SH-SY5Y (cell line): ENCODE data around the gene TSPAN15.

Experiments
- GATA2 ChIP-seq: IDR thresholded peaks from 2 replicates; pipeline ENCODE4 v1.6.1; 2011; ENCODE audit warnings: mild to moderate bottlenecking, low read depth, low read length
- GATA3 ChIP-seq: IDR thresholded peaks from 2 replicates; pipeline ENCODE4 v1.6.1; 2011; ENCODE audit warnings: low read depth, mild to moderate bottlenecking, low read length, moderate library complexity

TSPAN15 gene

GRCh38 chr10:69464401-69464800 is 13.1 kb downstream of the TSPAN15 start:
- TF ChIP-seq GATA2 = no peak
- no peak for TF ChIP-seq GATA3

DNA sequence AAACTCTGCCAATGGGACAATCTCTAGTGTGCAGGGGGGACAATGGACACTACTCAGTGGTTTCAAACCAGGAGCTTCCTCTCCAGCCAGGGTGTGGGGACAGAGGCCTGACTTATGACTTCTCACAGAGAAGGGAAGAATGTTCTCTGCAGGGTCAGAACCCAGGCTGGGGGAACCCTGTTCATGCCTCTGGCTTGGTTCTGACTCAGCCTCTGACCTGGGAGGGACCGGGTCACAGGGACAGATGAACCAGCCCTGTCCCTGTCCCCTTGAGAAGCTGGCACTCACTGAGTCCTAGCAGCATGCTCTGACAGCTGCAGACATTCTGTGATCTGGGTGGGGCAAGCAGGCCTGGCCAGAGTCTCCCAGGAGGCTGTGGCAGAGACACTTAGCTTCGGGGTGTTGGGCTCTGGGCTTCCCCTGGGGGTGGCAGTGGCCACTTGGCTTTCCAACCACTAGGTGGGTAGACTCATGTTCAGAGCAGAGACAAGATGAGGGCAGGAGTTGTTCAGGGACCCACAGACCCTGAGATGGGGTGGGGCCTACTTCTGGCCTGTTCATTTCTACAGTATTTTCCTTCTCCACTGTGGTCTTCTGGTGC is 13.6 kb downstream of the TSPAN15 start:
- TF ChIP-seq GATA3 = no peak
- TF ChIP-seq GATA2 = no peak

DNA sequence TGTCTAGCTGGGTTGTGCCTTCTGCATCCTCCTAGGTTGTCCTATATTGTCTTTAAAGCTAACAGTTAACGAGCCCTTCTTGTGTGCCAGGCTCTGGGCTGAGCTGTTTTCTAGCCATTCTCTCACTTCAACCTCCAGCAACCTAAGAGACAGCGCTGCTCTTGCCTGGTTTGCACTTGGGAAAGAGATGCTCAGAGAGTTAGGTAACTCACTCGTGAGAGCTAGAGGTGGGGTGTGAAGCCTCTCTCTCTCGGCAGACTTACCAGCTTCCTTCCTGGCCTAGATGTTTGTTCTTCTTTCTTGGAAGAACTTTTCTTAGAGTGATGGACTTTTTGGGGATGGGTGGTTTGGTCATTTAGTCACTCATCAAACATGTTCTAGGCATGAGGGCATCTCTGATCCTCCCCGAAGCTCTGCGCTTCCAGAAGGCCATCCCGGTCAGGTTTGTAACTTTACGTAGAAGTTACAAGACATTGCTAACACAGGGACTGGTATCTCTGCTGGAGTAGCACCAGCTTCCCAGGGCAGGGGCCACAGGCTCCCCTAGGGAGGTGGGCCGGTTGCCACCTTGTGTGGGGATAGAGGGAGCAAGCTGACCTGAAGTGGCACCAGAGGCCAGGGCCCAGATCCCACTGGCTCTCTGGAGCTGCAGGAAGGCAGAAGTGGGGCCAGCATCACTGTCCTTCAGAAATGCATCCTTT is 14.3 kb downstream of the TSPAN15 start:
- TF ChIP-seq GATA2 (no peak), GATA3 (no peak)

DNA sequence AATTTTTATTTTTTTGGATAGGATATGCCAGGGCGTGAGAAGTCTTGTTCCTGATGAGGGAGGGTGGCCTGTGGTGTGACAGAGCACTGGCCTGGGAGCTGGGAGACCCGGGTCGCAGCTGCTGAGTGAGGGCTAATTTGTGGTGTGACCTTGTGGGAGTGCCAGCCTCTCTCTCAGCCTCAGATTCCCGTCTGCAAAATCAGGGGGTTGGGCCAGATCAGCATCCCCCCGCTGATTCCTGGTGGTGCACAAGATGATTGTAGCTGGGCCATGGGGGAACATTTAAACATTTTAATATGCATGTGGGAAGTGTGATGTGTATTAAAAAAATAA is 14.9 kb downstream of the TSPAN15 start:
- TF ChIP-seq GATA2 (no peak), GATA3 (no peak)

DNA sequence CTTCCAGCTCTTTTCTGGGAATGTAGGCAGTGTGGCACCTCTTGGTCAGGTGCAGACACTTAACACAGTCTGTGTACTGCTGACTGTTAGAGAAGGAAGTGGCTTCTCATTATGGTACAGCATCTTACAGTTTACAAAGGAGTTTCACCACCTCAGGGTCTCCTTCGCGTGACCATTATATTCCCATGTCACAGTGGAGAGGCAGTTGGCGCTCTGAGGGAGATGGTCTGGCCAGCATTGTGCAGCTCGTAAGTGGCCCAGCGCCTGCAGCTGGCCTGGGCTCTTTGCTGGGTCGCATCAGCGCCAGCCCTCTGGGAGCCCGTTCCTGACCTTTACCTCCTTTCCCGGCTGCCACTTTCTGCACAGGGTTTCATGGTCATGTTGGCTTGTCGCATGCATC is 15.4 kb downstream of the TSPAN15 start:
- no peak for TF ChIP-seq GATA3
- TF ChIP-seq GATA2 = no peak

DNA sequence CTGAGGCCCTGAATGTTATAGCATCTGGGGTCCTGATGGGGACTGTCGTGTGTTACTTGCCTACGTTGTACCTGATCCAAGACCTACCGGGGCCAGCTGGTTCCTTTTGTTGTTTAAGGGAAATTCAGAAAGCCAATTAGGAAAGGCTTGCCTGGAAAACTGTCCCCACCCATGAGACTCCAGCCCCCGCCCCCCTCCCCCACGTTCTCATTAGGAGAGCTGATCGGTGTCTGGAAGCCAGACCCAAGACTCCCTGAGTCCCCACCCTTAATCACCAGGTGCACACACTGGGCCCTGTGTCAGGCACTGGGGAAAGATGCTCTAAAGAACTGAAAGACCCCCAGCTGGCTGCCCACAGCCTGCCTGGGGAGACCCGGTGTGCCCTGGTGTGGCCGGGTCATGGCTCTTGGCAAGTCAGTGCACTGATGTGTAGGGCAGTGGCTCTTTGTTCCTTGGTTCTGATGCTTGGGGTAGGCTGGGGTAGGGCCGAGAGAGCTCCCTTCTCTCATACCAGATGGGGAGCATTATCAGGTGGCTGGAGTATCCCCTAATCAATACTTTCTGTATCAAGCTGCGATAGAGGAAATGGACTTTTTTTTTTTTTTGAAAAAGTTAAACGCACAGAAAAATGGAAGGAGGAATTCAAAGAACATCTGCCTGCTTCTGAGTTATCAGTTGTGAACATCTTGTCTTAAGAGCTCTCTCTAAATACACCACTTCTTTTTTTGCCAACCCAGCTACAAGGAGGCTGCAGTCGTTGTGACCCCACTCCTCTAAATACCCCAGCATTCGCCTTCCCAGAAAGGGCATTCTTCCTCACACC is 16.9 kb downstream of the TSPAN15 start:
- TF ChIP-seq GATA2 (no peak), GATA3 (no peak)

- TF ChIP-seq GATA2 (no peak), GATA3 (no peak)
Measured at GRCh38 chr10:69468751-69469089, 17.5 kb downstream of the TSPAN15 start.

DNA sequence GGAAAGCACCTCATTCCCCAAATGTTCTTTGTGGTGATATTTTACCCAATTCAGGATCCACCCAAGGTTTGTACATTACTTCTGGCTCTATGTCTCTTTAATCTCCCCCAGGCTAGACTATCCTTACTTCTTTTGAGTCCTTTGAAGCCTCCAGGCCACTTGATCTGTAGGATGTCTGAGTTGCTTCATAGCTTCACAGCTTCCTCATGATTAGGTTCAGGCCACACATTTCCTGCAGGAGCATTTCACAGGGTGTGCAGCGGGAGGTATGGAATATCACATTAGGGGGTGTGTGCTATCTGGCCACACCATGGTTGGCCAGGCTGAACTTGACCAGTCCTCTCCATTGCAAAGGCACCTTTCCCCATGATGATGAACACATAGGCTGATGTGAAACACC is 18.7 kb downstream of the TSPAN15 start:
- TF ChIP-seq GATA3 = no peak
- no peak for TF ChIP-seq GATA2

DNA sequence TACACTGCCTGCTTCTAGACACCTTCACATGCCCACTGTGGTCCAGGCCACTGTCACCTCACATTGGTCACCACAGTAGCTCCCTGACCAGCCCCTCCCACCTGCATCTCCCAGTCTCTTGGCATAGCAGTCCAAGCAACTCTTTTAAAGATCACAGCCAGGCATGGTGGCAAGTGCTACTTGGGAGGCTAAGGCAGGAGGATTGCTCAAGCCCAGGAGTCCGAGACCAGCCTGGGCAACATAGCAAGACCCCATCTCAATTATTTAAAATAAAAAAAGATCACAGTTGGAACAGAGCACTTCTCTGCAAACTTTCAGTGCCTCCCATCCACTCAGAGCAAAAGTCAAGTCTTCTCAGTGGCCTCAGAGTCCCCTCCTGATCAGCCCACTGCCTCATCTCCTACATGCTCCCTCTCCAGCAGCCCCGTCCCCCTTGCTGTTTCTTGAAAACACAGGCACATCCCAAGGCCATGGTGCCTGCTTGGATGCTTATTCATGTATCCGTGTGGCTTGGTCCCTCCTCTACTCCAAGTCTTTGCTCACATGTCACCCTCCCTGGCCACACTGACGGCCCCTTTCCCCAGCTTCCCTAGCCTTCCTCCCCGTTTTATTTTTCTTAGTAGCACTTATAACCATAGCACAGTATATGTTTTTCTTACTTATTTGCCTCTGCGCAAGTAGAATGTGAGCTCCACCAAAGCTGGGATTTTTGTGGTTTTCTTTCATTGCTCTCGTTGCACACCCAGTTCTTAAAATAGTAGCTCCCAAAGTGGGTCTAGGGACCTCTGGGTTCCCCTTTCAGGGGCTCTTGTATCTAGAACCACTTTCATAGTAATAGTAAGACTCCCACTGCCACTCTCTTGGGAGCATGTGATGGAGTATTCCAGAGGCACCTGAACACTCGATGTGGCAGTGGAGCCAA is 19.5 kb downstream of the TSPAN15 start:
- no peak for TF ChIP-seq GATA2
- no peak for TF ChIP-seq GATA3

DNA sequence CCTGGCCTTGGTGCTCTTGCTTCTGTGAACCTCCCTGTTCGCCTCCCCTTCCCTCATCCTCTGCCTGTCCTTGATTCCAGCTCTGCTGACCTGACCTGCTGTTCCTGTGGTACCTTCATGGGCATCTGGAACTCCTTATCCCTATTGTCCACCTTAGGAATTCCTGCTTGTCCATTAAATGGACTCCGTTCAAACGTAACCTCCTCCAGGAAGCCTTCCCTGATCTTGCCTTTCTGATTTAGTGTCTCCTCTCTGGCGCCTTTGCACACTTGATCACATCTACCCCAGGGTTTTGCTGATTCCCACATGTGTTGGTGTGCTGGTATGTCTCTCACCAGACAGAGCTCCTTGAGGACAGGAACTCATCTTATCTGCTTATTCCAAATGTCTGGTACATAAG is 20.9 kb downstream of the TSPAN15 start:
- TF ChIP-seq GATA2 = no peak
- TF ChIP-seq GATA3 = no peak

DNA sequence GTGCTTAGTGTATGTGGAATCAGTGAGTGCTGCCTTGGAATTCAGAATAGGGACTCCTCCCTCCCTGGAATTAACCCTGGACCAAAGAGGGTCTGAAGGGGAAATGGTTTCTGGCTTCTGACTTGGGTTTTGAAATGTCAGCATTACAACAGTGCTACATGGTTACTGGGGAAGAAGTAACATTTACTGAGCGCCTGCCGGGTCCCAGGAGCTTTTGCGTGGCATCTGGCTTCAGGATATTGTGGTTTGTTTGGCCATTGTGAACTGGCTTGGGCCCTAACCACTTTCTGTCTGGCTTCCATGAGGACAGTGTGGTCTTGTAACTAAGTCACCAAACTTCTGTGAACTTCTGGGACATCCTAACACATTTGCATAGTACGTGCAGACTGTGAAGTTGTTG is 21.3 kb downstream of the TSPAN15 start:
- TF ChIP-seq GATA2 = no peak
- no peak for TF ChIP-seq GATA3

GRCh38 chr10:69473304-69473990 is 22.2 kb downstream of the TSPAN15 start:
- TF ChIP-seq GATA3 (no peak), GATA2 (no peak)

DNA sequence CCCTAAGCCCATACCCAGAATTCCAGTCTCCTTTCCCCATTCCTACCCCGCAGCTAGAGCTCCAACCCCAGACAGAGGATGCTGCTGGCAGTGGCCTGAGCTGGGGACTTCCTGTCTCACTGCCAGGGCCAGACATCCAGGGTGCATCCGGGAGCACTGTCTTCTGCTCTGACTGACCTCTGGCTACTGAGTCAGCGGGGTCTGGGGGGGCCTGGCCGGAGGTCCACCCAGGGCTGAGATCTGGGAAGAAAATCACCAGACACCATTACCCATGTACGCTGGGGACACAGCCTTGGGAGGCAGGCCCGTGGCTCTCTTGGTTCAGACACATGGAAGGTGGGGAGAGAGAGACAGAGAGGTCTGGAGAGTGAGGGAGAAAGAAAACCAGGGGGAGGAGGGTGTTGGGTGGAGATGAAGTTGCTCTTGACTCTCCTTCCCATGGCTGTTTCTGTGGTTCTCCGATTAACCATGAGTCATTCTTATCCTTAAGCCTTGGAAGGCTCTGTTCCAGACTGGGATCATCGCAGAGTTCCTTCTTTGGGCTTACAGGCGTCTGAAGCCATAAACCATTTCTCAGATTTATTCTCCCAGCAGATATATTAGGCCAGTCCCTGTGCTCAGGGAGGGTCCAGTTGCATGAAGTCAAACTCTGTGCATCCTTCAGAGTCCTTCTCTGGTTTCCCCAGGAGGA is 23.6 kb downstream of the TSPAN15 start:
- TF ChIP-seq GATA2 (no peak), GATA3 (no peak)

DNA sequence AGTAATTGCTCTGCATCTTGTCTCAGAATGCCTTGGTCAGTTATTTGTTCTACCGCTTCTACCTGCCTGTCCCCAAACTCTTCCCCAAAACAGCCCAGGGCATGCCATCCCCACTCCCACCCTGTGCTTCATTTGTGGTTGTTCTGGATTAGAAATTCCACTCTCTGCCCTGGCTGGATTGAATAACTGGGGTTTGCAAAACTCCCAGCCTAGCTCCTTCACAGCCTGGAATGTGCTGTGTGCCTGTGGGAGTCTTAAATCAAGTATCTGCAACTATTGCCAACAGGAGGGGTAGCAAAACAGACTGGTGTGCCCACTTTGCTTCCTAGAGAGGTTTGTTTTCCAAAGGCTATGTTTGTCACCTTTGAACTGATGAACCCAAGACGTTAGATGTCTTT is 24.2 kb downstream of the TSPAN15 start:
- TF ChIP-seq GATA2 (no peak), GATA3 (no peak)
